NCI-H2107 treated with DMSO at 0.1 percent for 48 hours (cell line): ENCODE data around the gene OTUB1.

Source experiments
- DNase-seq: peaks from one replicate; lab custom pipeline; 2025; ENCODE audit not compliant: unreplicated experiment; lab: John Stamatoyannopoulos, UW

Gene OTUB1

DNA sequence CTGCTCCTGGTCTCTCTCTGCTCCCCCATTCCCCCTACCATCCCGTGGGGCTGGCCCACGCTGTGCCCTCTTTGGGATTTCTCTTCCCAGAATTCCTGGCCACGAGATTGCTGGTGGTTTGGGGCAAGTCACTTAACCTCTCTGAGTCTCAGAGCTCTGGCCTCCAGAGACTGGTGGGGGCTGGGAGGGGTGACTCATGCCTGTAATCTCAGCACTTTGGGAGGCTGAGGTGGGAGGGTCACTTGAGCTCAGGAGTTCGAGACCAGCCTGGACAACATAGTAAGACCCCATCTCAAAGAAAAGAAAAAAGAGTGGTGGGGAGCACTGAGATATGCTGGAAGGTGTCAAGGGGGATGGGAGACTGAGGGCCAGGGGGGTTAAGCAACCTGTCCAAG is 18.3 kb downstream of the OTUB1 start:
- no peak for DNase-seq

DNA sequence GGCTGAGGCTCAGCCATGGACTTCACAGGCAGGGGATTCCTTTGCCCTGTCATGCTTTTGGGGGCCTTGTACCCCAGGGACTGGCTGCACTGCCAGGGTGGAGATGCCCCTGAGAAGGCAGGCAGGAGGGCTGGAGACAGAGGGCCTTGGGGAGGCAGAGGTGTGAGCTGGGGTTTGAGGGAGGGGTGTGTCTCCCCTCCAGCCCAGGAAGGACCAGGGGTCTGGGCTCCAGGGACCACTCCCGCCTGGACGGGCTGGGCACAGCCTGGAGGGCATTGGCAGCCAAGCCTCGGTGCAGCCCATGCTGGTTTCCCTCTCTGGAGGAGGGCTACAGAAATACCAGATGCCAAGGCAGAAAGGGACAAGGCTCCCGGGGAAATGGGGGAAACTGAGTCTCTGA is 19.5 kb downstream of the OTUB1 start:
- no peak for DNase-seq

DNA sequence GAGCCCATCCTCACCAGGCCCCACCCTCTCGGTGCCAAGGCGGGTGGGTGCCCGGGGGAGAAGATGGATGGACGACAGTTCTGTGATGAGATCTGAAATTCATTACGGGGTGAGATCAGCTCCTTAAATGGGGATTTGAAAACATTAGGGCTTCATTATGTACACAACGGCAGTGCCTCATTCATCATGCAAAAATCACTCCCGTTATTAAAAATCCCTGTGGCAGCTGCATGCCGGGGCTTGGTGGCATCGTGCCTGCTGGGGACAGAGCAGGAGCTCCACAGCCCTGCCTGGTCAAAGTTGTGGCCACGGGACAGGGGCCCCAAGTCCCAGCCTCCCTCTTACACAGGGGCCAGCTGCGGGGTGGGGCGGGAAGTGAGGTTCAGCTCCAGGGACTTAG is 20.2 kb downstream of the OTUB1 start:
- DNase-seq = no peak

DNA sequence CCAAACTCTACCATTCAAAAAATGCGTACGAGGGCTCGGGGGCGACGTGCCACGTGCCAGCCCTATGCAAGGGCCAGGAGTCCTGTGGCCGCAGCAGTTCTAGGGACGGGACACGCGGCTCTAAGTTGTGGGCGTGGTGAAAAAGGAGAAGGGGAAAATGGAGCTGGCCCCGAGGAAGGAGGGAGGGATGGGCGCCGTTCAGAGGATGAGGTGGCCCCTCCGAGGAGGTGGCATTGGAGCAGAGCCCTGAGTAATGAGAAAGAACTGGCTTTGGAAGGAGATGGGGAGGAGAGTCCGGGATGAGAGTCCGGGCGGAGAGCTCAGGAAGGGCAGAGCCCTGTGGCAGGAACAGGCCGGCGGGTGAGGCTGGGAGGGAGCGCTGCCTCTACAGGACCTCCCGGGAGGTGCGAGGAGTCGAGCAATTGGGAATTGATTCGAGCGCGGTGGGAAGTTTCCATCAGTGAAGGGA is 21.0 kb downstream of the OTUB1 start:
- DNase-seq = no peak

DNA sequence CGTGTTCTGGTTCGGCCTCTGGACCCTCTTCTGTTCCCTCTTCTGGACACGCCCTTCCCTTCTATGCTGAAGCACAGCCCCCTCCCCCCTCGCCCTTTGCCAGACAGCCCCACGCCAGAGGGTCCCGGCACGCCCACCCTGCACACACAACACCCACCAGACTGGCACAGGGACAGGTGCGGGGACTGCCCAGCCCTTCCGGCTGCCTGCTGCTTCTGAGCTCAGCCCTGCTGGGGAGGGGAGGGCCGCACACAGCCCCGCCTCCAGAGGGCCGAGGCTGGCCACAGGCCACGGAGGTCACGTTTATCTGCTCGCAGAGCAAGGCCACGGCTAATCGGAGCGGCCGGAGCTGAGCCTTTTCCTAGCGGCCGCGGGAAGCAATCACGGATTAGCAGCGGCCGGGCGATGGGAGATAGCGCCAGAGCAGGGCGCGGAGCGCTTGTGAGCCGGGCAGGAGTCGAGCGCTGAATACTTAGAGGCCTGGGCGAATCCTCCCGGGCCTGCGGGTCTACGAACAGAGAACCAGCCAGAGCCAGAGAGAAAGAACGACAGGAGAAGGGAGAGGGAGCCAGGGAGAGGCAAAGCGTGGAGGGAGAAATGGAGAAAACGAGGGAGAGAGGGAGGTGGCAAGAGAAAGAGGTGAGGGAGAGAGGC is 21.5 kb downstream of the OTUB1 start:
- DNase-seq = no peak

DNA sequence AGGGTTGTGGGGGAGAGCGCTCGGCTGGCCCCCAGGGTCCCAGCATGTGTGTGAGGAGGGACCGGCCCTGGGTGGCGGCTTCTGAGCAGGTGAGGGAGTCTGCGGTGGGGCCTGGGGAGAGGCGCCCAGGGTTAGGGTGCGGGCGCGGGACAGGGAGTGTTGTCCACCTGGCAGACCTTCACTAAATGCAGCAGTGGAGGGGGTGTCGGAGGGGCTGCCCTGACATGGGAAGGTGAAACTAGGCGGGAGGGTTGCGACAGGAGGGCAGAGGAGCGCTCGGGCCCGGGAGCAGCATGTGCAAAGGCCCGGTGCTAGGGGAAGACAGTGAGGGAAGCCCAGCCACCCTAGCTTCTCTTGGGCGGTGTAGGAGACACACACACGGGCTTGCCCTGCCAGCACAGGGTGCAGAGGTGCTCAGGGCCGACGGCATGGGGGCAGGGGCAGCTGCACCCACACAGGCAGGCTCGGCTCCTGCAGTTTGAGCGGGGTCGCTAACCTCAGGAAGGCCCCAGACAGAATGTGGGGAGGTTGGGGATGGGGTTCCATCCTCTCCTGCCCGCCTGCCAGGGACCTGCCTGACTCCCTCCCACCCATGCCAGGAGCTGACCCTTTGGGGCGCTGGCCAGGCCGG is 22.2 kb downstream of the OTUB1 start:
- DNase-seq = no peak

DNA sequence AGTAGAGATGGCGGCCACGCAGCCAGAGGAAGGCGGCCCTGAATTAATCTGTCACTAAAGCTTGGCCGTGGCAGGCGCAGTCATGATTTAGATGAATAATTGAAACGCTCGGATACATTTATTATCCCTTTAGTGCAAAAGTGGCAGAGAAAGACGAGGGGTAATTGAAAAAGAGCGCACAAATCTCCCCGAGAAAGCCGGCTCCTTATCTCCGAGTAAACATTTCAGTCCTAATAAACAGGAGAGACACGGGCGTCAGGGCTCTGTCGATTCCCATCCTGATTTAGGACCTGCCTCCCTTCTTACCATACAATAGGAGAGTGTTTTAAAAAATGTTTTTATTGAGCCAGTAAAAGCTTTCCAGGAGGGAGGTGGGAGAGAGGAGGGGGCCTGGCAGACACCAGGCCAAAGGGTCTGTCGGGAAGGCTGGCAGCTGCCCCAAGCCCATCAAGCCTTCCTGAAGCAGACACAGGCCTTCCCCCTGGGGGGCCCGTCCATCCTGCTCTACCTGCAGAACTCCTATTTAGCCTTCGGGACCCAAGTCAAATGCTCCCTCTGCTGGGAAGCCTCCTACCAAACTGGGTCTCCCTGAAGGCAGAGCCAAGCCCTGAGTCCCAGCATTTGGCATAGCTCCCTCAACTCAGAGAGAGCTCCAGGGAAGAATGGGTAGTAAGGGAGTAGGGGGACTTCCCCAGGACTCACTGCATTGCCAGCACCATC is 22.8 kb downstream of the OTUB1 start:
- DNase-seq = no peak

DNA sequence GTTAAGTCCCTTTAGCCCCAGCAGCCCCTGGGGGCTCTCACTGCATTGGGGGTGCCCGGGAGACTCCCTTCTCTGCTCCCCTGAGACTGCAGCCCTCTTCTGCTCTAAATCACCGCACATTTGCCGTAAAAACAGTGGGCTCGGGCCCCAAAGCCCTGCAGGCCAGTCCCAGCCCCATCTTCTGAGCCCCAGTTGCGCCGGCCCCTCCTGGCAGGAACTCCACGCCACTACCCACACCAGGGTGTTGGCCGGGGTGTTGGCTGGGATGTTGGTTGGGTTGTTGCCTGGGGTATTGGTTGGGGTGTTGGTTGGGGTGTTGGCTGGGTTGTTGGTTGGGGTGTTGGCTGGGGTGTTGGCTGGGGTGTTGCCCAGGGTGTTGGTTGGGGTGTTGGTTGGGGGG is 23.5 kb downstream of the OTUB1 start:
- no peak for DNase-seq

DNA sequence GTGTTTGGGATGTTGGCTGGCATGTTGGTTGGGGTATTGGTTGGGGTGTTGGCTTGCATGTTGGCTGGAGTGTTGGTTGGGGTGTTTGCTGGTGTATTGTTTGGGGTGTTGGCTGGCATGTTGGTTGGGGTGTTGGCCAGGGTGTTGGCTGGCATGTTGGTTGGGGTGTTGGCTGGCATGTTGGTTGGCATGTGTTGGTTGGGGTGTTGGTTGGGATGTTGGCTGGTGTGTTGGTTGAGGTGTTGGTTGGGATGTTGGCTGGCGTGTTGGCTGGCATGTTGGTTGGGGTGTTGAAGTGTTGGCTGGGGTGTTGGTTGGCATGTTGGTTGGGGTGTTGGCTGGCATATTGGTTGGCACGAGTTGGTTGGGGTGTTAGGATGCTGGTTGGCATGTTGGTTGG is 24.5 kb downstream of the OTUB1 start:
- DNase-seq = no peak

DNA sequence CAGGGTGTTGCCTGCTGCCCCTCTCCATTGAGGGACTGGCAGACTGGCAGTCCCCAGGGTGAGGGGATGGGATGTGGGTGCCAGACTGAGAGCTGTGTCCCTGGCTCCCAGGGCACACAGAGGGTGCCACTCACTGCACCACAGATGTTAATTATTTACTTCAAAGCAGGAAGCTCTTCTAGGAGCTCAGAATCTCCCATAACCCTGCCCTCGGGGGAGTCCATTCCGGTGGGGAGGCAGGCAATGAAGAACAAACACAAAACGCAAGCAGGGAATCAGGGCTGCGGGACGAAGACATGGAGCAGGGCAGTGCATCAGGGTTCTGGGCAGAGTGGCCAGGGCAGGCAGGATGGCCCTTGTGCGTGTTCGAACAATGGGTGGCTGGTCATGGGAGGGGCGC is 25.1 kb downstream of the OTUB1 start:
- no peak for DNase-seq

DNA sequence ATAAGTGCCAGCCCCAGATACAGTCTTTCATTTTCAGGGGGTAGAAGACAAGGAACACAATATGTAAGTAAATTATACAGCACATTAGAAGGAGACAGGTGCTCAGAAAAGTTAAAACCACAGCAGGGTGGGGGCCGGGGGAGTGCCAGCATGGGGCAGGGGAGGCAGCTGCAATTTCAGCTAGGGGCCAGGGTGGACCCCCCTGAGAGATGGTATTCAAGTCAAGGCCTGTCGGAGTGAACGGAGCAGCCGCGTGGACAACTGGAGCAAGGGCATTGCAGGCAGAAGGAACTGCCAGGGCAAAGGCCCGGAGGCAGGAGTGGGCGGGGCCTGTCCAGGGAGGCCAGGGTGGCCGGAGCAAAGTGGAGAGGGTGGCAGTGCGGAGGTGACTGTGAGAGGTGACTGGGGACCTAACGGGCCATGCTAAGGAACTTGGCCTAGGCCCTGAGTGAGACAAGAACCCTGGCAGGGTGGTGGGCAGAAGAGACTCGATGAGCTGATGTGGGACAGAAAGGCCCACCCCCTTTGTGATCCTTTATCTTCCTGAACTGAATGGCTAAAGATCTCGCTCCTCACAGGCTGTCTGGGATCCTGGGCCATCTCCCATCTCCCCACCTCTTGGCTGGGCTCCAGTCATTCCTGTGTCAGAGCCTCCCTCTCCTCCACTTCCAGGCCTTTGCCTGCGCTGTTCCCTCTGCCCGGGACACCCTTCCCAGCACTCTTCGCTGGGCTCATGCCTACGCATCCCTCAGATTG is 27.1 kb downstream of the OTUB1 start:
- DNase-seq = no peak

DNA sequence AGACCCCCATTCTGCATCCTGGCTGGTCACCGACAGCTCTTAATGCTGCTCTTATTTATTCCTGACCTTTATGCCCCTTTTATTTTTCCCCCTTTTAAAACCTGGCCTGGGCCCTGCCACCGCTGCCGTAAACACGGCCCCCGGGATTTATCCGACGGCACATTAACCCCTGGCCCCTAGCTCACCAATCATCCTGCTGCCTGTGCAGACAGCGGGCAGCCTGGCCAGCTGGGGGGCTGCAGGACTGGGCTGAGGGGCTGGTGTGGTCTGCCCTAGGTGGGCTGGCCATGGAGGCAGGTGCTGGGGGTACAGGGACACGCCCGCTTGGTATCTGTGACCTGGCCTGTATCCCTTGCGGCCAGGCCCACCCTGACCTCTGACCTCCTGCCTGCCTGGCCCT is 28.1 kb downstream of the OTUB1 start:
- DNase-seq = no peak

DNA sequence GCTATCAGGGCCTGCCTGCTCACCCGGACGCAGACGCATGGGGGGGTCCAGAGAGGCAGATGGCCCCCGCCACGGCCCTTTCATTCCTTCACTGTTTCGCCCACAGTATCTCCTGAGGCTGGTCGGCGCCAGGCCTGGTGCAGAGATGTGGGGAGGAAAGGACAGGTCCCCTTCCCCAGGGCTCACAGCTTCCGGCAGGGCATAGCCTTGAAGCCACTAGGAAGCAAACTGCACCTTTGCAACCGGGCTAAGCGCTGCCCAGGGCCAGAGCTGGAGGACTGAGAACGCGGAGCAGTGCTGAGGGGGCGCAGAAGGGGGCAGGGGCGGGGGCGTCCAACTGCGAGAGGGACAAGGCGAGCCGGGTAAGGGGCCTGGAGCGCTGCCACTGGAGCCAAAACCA is 29.3 kb downstream of the OTUB1 start:
- DNase-seq = no peak

DNA sequence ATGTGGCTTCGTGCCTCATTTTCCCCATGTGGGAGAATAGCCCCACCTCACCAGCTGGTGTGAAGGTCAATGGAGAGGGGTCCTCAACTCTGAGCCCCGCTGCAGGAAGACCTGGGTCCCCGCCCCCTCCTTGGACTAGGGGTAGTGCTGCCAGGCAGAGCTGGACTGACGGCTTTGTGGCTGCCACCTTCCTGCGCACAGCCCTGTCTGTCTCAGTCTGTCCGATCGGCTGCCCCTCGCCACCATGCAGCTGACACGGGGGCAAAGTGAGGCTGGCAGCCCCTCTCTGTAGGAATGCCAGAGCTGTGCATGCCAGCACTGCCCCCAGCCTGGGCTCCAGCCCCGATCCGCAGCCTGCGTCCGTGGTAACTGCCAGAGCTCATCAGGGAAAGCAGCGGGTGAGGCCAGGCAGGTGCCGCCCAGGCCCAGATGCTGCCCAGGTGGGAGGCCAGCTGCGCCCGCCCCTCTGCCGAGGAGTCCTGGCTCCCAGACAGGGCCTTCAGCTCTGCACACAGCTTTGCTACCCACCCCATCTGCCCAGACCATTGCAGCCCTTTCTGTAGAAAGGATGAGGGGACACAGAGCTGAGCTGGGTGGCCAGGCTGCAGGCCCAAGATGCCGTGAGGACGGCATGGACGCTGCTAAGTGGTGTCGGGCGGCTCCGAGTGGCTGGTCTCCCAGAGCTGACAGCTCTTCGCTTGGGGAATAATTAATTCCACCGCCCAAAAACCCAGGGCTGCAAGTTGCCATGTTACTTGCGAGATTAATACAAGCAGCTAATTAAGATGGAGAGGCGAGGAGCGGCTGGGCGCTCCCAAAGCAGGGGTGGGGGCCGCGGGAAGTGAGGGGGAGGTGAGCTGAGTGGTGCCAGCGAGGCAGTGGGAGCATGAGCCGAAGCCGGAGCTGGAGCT is 30.0 kb downstream of the OTUB1 start:
- no peak for DNase-seq

DNA sequence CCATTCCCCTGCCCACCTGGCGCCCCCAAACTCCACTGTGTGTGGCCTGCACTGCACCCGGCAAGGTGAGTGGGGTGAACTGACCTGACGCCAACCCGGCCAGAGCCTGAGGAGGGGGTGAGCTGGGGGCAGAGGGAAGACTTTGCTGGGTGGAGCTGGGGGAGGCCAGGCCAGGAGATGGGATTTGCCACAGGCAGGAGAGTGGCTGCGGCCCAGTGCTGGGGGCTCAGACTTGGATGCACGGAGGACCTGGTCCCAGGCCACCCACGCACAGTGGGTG is 31.6 kb downstream of the OTUB1 start:
- DNase-seq = no peak

DNA sequence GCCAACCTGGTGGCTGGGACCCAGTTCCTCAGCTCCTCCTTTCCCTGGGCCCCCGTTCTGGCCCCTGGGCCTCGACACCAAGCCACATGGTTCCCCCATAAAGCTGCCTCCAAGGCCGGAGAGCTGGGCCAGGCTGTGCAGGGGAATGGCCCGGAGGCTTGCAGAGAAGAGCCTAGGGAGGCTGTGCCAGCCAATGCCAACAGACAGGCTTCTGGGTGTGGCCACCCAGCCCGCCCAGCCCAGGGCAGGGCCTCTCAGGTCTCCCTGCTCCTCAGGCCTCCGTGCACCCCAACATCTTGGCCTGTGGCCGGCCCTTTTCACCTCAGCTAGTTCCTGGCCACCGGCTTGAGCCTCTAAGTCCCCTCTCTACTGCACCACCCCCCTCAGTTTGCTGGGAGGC is 32.1 kb downstream of the OTUB1 start:
- DNase-seq = no peak

DNA sequence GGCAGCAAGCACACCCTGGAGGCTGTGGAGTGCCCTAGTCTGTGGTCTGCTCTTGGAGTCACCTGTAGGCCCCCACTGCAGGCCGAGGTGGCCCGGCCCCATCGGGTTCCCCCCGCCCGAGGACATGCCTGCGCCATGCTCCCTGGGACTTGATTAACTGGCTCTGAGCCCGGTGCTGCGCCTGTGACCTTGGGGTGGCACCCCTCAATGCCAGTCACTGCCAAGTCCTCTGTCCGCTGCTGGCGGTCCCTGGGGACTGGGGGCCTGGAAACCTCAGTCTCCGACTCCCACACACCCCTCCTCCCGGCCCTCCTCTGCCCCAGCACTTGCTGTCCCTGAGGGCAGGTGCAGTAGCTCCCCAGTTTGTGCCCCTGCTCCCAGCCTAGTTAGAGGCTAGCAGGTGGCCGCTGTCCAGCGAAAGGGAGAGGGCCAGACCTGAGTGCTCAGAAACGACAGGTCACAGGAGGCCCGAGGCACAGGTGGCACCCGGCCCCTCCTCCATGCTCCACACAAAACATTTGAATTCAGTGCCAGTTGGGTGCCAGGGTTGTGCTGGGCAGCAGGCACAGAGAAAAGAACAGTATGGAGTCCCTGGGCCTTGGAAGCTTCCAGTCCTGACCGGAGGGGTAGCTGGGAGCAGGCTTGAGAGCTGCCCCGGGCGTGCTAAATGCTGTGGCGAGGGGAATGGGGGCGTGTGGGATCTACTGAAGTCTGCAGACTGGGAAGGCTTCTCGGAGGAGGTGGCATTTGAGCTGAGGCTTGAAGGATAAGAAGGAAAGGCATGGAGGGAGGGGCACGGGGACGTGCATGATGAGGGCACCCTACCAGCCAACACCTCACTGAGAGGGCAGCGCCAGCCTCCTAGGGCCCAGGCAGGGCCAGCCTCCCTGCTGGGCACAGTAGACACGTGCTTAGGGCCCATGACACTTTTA is 33.1 kb downstream of the OTUB1 start:
- no peak for DNase-seq

DNA sequence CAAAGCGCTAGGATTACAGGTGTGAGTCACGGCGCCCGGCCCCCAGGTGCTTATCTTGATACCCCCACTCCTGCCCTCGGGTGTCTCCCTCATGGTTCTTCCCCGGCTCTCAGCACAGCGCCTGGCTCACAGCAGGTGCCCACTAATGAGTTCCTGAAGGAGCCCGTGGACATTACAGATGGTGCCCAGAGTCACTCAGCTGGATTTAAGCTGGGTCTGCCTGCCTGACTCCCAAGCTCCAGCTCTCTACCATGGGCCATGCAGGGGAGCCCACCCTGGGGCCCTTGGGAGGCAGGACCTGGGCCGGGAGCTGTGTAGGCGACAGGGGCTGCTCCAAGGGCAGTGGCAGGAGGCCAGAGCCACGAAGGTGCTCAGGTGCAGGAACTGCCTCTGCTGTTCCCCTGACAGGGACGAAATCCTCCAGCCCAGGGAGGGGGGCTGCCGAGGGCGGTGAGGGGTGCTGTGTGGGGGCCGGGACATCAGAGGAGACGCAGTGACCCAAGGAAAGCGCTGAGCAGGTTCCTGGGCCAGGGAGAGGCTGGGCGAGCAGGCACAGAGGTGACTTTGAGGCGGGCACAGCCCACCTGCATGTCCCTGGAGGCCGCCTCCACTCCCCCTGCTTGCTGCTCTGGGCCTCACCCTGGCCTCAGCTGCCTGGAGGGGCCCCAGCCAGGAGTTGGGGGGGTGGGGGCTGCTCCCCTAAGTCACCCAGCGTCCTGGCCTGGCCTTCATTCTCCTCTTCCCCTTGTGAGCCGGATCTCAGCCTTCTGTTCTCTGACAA is 34.9 kb downstream of the OTUB1 start:
- DNase-seq = no peak

DNA sequence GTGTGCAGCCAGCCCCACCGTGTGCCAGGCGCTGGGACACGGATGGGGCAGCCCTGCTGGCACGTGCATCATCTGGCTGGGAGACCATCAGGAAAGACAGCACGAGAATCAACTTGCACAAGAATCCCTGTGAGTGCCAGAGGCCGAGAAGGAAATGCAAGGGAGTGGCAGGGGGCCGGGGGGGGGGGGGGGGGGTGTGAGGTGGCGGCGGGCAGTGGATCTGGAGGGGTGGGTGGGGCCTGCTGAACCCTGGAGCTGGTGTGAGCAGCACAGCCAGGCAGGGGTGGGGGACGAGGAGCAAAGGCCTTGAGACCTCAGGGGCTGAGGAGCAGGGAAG is 35.5 kb downstream of the OTUB1 start:
- DNase-seq = no peak
